ENCODE measurements around the gene AOPEP.

- TF ChIP-seq POLR2A (IDR thresholded peaks at IDR 0.05) (no peak), CTCF (IDR thresholded peaks at IDR 0.05) (no peak), EP300 (IDR thresholded peaks at IDR 0.05) (no peak), POLR2AphosphoS5 (IDR thresholded peaks at IDR 0.05) (no peak)
Measured at GRCh38 chr9:94713436-94714215, 12.9 kb upstream of the AOPEP start.

All from gastroesophageal sphincter (tissue), 3 donors.